GM10248 (cell line): Measurements from ENCODE around the gene ZDHHC14.

Experiments
- CTCF ChIA-PET: fragments of 300-600 bp; sonication (Branson Sonifier 250); formaldehyde crosslinking; extraction: SDS; loops from one replicate; lab custom pipeline; 2021; ENCODE audit warnings: antibody characterized with exemption; lab: Yijun Ruan, JAX
- POLR2A ChIA-PET: fragments of 350-650 bp; sonication (Branson Sonifier 250); formaldehyde crosslinking; extraction: SDS; loops from one replicate; lab custom pipeline; 2020; ENCODE audit warnings: antibody characterized with exemption; lab: Yijun Ruan, JAX
- DNase-seq: peaks from one replicate; pipeline ENCODE4 v3.0.0; 2012; ENCODE audit errors: extremely low spot score
- TF ChIP-seq, protein P1 (sequence below): IDR thresholded peaks from 2 replicates; pipeline ENCODE4 v1.5.1; 2012; ENCODE audit warnings: mild to moderate bottlenecking, low read depth; ENCODE audit errors: extremely low read depth, missing control alignments, control extremely low read depth

Gene ZDHHC14

DNA sequence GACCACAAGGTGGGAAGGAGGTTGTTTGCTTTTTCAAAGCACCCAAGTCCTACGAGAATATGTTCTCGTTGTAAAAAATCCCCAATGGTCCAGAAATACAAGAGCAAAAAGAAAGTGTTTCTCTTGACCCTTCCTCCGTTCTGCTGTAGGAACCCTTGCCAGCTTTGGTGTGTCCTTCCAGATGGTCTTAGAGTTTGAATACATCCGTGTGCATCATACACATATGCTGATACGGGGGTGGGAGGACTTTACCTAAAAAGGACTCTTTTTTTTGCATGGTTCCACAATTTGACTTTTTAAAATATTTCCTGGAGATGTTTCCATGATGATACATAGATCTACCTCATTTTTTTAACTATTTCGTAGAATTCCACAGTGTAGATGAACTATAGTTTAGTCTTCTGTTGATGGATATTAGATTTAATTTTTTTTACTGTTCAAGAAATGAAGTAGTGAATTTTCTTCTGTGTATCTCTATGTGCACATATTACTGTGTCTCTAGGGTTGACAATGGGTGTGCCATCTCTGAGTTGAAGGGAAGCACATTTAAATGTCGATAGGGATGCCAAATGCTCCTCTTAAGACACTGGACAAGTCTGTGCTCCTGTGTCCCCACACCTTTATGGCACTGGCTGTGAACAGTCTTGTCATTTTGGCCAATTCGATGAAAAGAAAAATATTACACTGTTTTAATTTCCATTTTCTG lies 259.9 kb downstream of the ZDHHC14 start:
- TF ChIP-seq, protein P1, sequence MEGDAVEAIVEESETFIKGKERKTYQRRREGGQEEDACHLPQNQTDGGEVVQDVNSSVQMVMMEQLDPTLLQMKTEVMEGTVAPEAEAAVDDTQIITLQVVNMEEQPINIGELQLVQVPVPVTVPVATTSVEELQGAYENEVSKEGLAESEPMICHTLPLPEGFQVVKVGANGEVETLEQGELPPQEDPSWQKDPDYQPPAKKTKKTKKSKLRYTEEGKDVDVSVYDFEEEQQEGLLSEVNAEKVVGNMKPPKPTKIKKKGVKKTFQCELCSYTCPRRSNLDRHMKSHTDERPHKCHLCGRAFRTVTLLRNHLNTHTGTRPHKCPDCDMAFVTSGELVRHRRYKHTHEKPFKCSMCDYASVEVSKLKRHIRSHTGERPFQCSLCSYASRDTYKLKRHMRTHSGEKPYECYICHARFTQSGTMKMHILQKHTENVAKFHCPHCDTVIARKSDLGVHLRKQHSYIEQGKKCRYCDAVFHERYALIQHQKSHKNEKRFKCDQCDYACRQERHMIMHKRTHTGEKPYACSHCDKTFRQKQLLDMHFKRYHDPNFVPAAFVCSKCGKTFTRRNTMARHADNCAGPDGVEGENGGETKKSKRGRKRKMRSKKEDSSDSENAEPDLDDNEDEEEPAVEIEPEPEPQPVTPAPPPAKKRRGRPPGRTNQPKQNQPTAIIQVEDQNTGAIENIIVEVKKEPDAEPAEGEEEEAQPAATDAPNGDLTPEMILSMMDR = no peak
- ChIA-PET POLR2A (no interaction called here), CTCF (no interaction called here)
- no peak for DNase-seq

DNA sequence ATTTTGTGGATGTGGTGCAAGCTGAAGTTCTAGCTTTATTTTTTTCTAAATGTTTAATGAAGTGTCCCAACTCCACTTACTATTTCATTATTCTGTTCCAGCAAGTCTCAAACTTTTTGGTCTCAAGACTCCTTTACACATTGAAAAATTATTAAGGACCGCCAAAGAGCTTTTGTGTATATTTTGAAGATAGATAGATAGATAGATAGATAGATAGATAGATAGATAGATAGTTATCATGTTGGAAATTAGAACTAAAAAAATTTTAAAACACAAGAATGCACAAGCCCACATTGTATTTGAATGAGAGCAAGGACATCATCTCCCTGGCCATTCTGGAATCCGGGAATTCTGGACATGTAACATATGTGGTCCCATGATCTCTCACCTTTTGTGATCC lies 260.8 kb downstream of the ZDHHC14 start:
- CTCF ChIA-PET = no interaction called here
- POLR2A ChIA-PET = no interaction called here
- TF ChIP-seq, protein P1 = no peak
- no peak for DNase-seq

DNA sequence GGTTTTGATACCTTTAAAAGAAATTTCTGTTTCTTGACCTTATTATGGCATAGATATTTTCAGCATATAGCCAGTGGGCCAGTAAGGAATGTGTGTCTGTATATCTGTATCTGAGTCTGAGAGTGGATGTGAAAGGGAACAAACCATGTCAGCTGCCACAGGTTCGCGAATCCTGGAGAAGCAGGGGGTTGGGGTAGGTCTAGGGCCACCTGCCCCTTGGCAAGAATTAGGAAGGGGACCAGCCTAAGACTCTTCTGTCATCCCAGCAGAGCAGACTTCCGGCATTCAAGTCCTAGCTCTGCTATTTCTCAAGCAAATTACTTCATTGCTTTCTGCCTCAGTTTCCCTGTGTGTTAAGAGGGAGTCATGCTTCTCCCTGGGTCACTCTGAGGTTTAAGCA lies 261.7 kb downstream of the ZDHHC14 start:
- POLR2A ChIA-PET = no interaction called here
- CTCF ChIA-PET = no interaction called here
- no peak for DNase-seq
- TF ChIP-seq, protein P1 = no peak

DNA sequence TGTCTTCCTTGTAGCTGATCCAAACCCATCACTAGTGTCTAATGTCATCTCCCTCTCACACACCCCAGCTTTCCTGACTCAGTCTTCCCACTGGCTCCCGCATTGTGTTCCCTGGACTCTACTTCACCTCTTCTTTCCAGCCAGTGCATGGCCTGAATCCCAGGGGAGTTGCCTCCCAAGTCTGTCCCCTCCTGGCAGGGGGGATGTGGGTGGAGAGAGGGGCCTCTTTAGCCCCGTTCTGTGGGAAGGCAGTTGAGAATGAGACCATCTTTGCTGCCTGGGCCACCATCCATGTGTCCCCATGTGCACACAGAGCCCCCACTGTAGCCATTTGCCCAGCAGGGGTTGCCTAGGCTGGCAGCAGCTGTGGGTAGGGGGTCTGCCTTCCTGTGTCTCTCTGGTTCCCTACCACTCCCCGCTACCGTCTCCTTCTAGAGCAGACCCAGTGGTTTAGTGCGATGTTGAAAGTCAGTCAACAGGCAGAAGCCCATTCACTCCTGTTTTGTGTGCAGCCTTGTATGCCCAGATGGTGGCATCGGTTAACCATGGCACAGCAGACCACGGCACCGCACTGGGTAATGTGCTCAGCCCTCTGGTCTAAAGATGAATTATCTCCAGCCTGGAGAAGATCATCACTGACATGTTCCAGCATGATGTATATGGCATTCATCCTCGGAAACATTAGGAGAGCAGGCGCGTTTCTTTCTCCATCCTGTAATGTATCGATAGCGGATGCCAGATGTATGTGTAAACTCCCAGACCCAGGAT lies 263.2 kb downstream of the ZDHHC14 start:
- TF ChIP-seq, protein P1 = no peak
- POLR2A ChIA-PET = no interaction called here
- CTCF ChIA-PET = no interaction called here
- no peak for DNase-seq

DNA sequence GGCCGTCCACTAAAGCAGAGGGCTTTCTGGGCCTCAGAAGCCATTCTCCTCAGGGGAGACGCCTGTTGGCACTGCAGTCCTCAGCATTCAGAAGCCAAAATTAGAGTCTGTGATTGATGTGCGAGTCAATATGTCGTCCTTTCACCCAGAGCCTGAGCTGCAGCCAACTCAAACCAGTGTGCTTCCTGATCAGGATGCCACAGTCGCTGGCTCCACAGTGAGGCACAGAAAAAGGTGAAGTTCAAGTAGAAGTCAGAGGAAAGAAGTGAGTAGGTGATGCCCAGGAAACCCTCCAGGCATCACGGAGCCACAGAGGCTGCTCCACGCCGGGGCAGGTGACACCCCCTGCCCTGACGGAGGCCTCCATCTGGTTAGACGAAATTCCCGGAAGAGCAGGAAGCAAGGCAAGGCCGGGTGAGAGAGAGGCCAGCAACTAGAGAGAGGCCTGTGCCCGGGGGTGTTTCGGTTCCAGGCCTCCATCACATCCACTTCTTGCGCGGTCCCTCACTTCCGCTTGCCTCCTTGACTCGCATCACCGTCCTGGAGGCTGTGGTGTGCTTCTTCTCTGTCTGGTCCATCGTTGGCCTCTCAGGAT lies 264.3 kb downstream of the ZDHHC14 start:
- CTCF ChIA-PET = no interaction called here
- TF ChIP-seq, protein P1 = no peak
- no peak for DNase-seq
- POLR2A ChIA-PET = no interaction called here

DNA sequence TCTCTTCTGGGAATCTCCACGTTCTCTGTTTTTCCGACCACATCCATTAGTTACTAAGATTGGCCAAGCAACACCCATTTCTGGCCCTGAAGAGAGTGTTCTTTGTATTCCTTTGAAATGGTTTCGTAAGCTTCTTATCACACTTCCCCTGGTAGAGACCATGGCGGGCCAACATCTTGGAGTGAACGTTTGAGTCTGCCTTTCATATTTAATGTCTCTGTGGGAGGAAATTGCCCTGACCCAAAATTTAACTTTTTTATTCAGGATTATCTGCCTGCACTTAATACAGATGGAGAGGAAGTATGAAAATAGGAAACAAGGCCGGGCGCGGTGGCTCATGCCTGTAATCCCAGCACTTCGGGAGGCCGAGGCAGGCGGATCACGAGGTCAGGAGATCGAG lies 265.0 kb downstream of the ZDHHC14 start:
- ChIA-PET POLR2A (no interaction called here), CTCF (no interaction called here)
- DNase-seq = no peak
- TF ChIP-seq, protein P1 = no peak
